ENCODE measurements around the gene SPACA4.

Gene SPACA4

GRCh38 chr19:48598996-48599700, 7.4 kb upstream of the SPACA4 start:
- H3K36me3 ChIP-seq (ENCODE audit: insufficient read depth, low read length): no peaks in the 10 kb centered on the region
- H3K4me1 ChIP-seq (ENCODE audit: insufficient read depth, low read length): no peaks in the 10 kb centered on the region
- no peaks in the 10 kb centered on the region for H3K27me3 ChIP-seq (ENCODE audit: control insufficient read depth in 1 of 2, insufficient read depth in 2 of 2, low read length in 2 of 2)
- H3K9me3 ChIP-seq (ENCODE audit: low read length): no peaks in the 10 kb centered on the region
- no peak overlapping the region for H3K4me3 ChIP-seq (ENCODE audit: low read depth in 1 of 2, low read length in 2 of 2)
- H3K9ac ChIP-seq (ENCODE audit: low read length): no peak overlapping the region
- H3K27ac ChIP-seq (ENCODE audit: low read depth, low read length): no peak overlapping the region

- Histone ChIP-seq H3K4me1 (ENCODE audit: insufficient read depth, low read length) (no peaks in the 10 kb centered on the region), H3K27ac (ENCODE audit: low read depth, low read length) (no peak overlapping the region), H3K36me3 (ENCODE audit: insufficient read depth, low read length) (no peaks in the 10 kb centered on the region), H3K4me3 (ENCODE audit: low read depth in 1 of 2, low read length in 2 of 2) (no peak overlapping the region), H3K9ac (ENCODE audit: low read length) (no peak overlapping the region), H3K27me3 (ENCODE audit: control insufficient read depth in 1 of 2, insufficient read depth in 2 of 2, low read length in 2 of 2) (no peaks in the 10 kb centered on the region), H3K9me3 (ENCODE audit: low read length) (no peaks in the 10 kb centered on the region)
Measured at GRCh38 chr19:48600679-48601417, 5.7 kb upstream of the SPACA4 start.

GRCh38 chr19:48603001-48603400, 3.5 kb upstream of the SPACA4 start:
- Histone ChIP-seq H3K27ac (ENCODE audit: low read depth, low read length) (no peak overlapping the region), H3K27me3 (ENCODE audit: control insufficient read depth in 1 of 2, insufficient read depth in 2 of 2, low read length in 2 of 2) (no peaks in the 10 kb centered on the region), H3K9me3 (ENCODE audit: low read length) (no peaks in the 10 kb centered on the region), H3K36me3 (ENCODE audit: insufficient read depth, low read length) (no peaks in the 10 kb centered on the region), H3K4me3 (ENCODE audit: low read depth in 1 of 2, low read length in 2 of 2) (no peak overlapping the region), H3K9ac (ENCODE audit: low read length) (no peak overlapping the region), H3K4me1 (ENCODE audit: insufficient read depth, low read length) (no peaks in the 10 kb centered on the region)

- no peaks in the 10 kb centered on the region for H3K27me3 ChIP-seq (ENCODE audit: control insufficient read depth in 1 of 2, insufficient read depth in 2 of 2, low read length in 2 of 2)
- H3K9me3 ChIP-seq (ENCODE audit: low read length): no peaks in the 10 kb centered on the region
- no peak overlapping the region for H3K27ac ChIP-seq (ENCODE audit: low read depth, low read length)
- no peak overlapping the region for H3K4me3 ChIP-seq (ENCODE audit: low read depth in 1 of 2, low read length in 2 of 2)
- no peak overlapping the region for H3K9ac ChIP-seq (ENCODE audit: low read length)
- H3K4me1 ChIP-seq (ENCODE audit: insufficient read depth, low read length): no peaks in the 10 kb centered on the region
- no peaks in the 10 kb centered on the region for H3K36me3 ChIP-seq (ENCODE audit: insufficient read depth, low read length)
Measured at GRCh38 chr19:48603449-48603848, 3.1 kb upstream of the SPACA4 start.

- Histone ChIP-seq H3K4me3 (ENCODE audit: low read depth in 1 of 2, low read length in 2 of 2) (no peak overlapping the region), H3K4me1 (ENCODE audit: insufficient read depth, low read length) (no peaks in the 10 kb centered on the region), H3K27me3 (ENCODE audit: control insufficient read depth in 1 of 2, insufficient read depth in 2 of 2, low read length in 2 of 2) (no peaks in the 10 kb centered on the region), H3K36me3 (ENCODE audit: insufficient read depth, low read length) (no peaks in the 10 kb centered on the region), H3K9ac (ENCODE audit: low read length) (no peak overlapping the region), H3K27ac (ENCODE audit: low read depth, low read length) (no peak overlapping the region), H3K9me3 (ENCODE audit: low read length) (no peaks in the 10 kb centered on the region)
Measured at GRCh38 chr19:48603850-48604249, 2.7 kb upstream of the SPACA4 start.

- no peak overlapping the region for H3K9ac ChIP-seq (ENCODE audit: low read length)
- no peaks in the 10 kb centered on the region for H3K9me3 ChIP-seq (ENCODE audit: low read length)
- no peaks in the 10 kb centered on the region for H3K36me3 ChIP-seq (ENCODE audit: insufficient read depth, low read length)
- H3K4me3 ChIP-seq (ENCODE audit: low read depth in 1 of 2, low read length in 2 of 2): no peak overlapping the region
- no peaks in the 10 kb centered on the region for H3K27me3 ChIP-seq (ENCODE audit: control insufficient read depth in 1 of 2, insufficient read depth in 2 of 2, low read length in 2 of 2)
- H3K27ac ChIP-seq (ENCODE audit: low read depth, low read length): no peak overlapping the region
- no peaks in the 10 kb centered on the region for H3K4me1 ChIP-seq (ENCODE audit: insufficient read depth, low read length)
Measured at GRCh38 chr19:48607359-48607755, 815 bp downstream of the SPACA4 start.

GRCh38 chr19:48608798-48609263, 2.3 kb downstream of the SPACA4 start:
- H3K4me1 ChIP-seq (ENCODE audit: insufficient read depth, low read length): no peaks in the 10 kb centered on the region
- H3K27me3 ChIP-seq (ENCODE audit: control insufficient read depth in 1 of 2, insufficient read depth in 2 of 2, low read length in 2 of 2): no peaks in the 10 kb centered on the region
- H3K36me3 ChIP-seq (ENCODE audit: insufficient read depth, low read length): no peaks in the 10 kb centered on the region
- no peak overlapping the region for H3K27ac ChIP-seq (ENCODE audit: low read depth, low read length)
- no peaks in the 10 kb centered on the region for H3K9me3 ChIP-seq (ENCODE audit: low read length)
- no peak overlapping the region for H3K9ac ChIP-seq (ENCODE audit: low read length)
- no peak overlapping the region for H3K4me3 ChIP-seq (ENCODE audit: low read depth in 1 of 2, low read length in 2 of 2)

- H3K4me3 ChIP-seq (ENCODE audit: low read depth in 1 of 2, low read length in 2 of 2): no peak overlapping the region
- no peak overlapping the region for H3K27ac ChIP-seq (ENCODE audit: low read depth, low read length)
- H3K4me1 ChIP-seq (ENCODE audit: insufficient read depth, low read length): no peaks in the 10 kb centered on the region
- no peak overlapping the region for H3K9ac ChIP-seq (ENCODE audit: low read length)
- H3K9me3 ChIP-seq (ENCODE audit: low read length): no peaks in the 10 kb centered on the region
- H3K36me3 ChIP-seq (ENCODE audit: insufficient read depth, low read length): no peaks in the 10 kb centered on the region
- no peaks in the 10 kb centered on the region for H3K27me3 ChIP-seq (ENCODE audit: control insufficient read depth in 1 of 2, insufficient read depth in 2 of 2, low read length in 2 of 2)
Measured at GRCh38 chr19:48609571-48610108, 3.1 kb downstream of the SPACA4 start.

GRCh38 chr19:48611872-48612271, 5.3 kb downstream of the SPACA4 start:
- Histone ChIP-seq H3K9me3 (ENCODE audit: low read length) (no peaks in the 10 kb centered on the region), H3K4me1 (ENCODE audit: insufficient read depth, low read length) (peaks cover 4% of the 10 kb centered on the region), H3K36me3 (ENCODE audit: insufficient read depth, low read length) (peaks cover 21% of the 10 kb centered on the region), H3K9ac (ENCODE audit: low read length) (no peak overlapping the region), H3K27me3 (ENCODE audit: control insufficient read depth in 1 of 2, insufficient read depth in 2 of 2, low read length in 2 of 2) (no peaks in the 10 kb centered on the region), H3K4me3 (ENCODE audit: low read depth in 1 of 2, low read length in 2 of 2) (no peak overlapping the region), H3K27ac (ENCODE audit: low read depth, low read length) (no peak overlapping the region)

GRCh38 chr19:48613024-48613851, 6.7 kb downstream of the SPACA4 start:
- Histone ChIP-seq H3K4me1 (ENCODE audit: insufficient read depth, low read length) (peaks cover 17% of the 10 kb centered on the region), H3K36me3 (ENCODE audit: insufficient read depth, low read length) (peaks cover 29% of the 10 kb centered on the region), H3K27me3 (ENCODE audit: control insufficient read depth in 1 of 2, insufficient read depth in 2 of 2, low read length in 2 of 2) (no peaks in the 10 kb centered on the region), H3K27ac (ENCODE audit: low read depth, low read length) (no peak overlapping the region), H3K9me3 (ENCODE audit: low read length) (no peaks in the 10 kb centered on the region), H3K9ac (ENCODE audit: low read length) (no peak overlapping the region), H3K4me3 (ENCODE audit: low read depth in 1 of 2, low read length in 2 of 2) (no peak overlapping the region)

- Histone ChIP-seq H3K4me1 (ENCODE audit: insufficient read depth, low read length) (peaks cover 19% of the 10 kb centered on the region), H3K9ac (ENCODE audit: low read length) (no peak overlapping the region), H3K4me3 (ENCODE audit: low read depth in 1 of 2, low read length in 2 of 2) (no peak overlapping the region), H3K27ac (ENCODE audit: low read depth, low read length) (no peak overlapping the region), H3K27me3 (ENCODE audit: control insufficient read depth in 1 of 2, insufficient read depth in 2 of 2, low read length in 2 of 2) (no peaks in the 10 kb centered on the region), H3K36me3 (ENCODE audit: insufficient read depth, low read length) (peaks cover 29% of the 10 kb centered on the region), H3K9me3 (ENCODE audit: low read length) (no peaks in the 10 kb centered on the region)
Measured at GRCh38 chr19:48613852-48614435, 7.4 kb downstream of the SPACA4 start.

All from muscle layer of colon (tissue), 2 donors.